Stomach (tissue), 4 donors: Measurements from ENCODE around the gene GTF2I.

Experiments
- EP300 ChIP-seq: sonication (generic); formaldehyde crosslinking; IDR thresholded peaks from one replicate; pipeline ENCODE4 v1.6.1; 2017; ENCODE audit warnings: antibody characterized with exemption
- POLR2A ChIP-seq, 4 donors: fragments of 450-650 bp; IDR thresholded peaks; one replicate each; pipeline ENCODE4 v1.6.1; 2016; ENCODE audit warnings: antibody characterized with exemption in 4 of 4, control low read depth in 2 of 4, mild to moderate bottlenecking in 1 of 4, moderate library complexity in 1 of 4
- POLR2AphosphoS5 ChIP-seq, 3 donors: sonication (generic); formaldehyde crosslinking; IDR thresholded peaks; one replicate each; pipeline ENCODE4 v1.6.1; 2016; ENCODE audit warnings: antibody characterized with exemption in 3 of 3
- TF ChIP-seq, protein P1 (sequence below), 7 experiments: fragments of 450-650 bp in 4 of 7; fragments of 200-600 bp in 3 of 7; sonication (generic) in 3 of 7; IDR thresholded peaks; one replicate each; pipeline ENCODE4 v1.5.1; 2016 to 2019; ENCODE audit warnings: antibody characterized with exemption in 7 of 7, control low read depth in 2 of 7, mild to moderate bottlenecking in 1 of 7

- TF ChIP-seq, protein P1, sequence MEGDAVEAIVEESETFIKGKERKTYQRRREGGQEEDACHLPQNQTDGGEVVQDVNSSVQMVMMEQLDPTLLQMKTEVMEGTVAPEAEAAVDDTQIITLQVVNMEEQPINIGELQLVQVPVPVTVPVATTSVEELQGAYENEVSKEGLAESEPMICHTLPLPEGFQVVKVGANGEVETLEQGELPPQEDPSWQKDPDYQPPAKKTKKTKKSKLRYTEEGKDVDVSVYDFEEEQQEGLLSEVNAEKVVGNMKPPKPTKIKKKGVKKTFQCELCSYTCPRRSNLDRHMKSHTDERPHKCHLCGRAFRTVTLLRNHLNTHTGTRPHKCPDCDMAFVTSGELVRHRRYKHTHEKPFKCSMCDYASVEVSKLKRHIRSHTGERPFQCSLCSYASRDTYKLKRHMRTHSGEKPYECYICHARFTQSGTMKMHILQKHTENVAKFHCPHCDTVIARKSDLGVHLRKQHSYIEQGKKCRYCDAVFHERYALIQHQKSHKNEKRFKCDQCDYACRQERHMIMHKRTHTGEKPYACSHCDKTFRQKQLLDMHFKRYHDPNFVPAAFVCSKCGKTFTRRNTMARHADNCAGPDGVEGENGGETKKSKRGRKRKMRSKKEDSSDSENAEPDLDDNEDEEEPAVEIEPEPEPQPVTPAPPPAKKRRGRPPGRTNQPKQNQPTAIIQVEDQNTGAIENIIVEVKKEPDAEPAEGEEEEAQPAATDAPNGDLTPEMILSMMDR (IDR thresholded peaks at IDR 0.05), result no peak
- no peak for TF ChIP-seq POLR2A (IDR thresholded peaks at IDR 0.05)
- TF ChIP-seq POLR2AphosphoS5 (IDR thresholded peaks at IDR 0.05), result no peak
- TF ChIP-seq EP300, result no peak
Observed at GRCh38 chr7:74623135-74623534, 34.4 kb upstream of the GTF2I start.
